Measurements from ENCODE around the gene THAP11. TPM values are rescaled to one million over a fixed set of nuclear protein-coding genes. Genes with fewer than 3 reads are reported as not detected.
"Not testable (repeated sequence)": the region's sequence is repeated elsewhere in the genome, so short reads cannot be mapped to it uniquely, and the experiment has no call there.

THAP11 gene
- total RNA-seq, 2 experiments from 2014 or later = 53.4 to 53.9 TPM

DNA sequence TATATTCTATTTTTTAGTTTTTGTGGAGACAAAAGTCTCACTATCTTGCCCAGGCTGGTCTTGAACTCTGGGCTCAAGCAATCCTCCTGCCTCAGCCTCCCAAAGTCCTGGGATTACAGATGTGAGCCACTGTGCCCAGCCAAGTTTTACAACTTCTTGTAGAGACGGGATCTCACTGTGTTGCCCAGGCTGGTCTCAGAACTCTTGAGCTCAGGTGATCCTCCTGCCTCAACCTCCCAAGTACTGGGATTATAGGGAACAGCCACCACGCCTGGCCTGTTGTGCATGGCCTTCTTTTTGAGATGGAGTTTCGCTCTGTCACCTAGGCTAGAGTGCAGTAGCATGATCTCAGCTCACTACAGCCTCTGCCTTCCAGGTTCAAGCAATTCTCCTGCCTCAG, 11.6 kb downstream of the THAP11 start:
- CTCF ChIA-PET = no interaction called here
- POLR2A ChIA-PET = no interaction called here

DNA sequence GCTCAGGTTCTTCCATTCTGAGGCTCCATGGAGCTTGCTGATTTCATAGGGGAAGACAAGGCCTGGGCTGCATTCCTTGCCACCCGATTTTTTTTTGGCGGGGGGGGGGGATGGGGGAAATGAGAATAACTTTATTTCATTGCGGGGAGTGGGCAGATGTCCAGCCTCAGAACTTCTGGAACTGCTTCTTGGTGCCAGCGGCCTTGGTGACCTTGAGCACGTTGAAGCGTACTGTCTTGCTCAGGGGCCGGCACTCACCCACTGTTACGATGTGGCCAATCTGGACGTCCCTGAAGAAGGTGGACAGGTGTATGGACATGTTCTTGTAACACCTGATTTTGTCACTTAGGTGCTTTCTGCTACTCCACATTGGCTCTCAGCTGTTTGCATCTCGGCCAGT, 13.7 kb downstream of the THAP11 start:
- POLR2A ChIA-PET = interaction anchor here (1.0 kb wide), 1 partner anchor 11 kb away, joined by 5 read pairs; no protein-coding TSS in a partner anchor
- CTCF ChIA-PET = interaction anchor here (1.6 kb wide), 1 partner anchor 39 kb away, joined by 5 read pairs; no protein-coding TSS in a partner anchor

DNA sequence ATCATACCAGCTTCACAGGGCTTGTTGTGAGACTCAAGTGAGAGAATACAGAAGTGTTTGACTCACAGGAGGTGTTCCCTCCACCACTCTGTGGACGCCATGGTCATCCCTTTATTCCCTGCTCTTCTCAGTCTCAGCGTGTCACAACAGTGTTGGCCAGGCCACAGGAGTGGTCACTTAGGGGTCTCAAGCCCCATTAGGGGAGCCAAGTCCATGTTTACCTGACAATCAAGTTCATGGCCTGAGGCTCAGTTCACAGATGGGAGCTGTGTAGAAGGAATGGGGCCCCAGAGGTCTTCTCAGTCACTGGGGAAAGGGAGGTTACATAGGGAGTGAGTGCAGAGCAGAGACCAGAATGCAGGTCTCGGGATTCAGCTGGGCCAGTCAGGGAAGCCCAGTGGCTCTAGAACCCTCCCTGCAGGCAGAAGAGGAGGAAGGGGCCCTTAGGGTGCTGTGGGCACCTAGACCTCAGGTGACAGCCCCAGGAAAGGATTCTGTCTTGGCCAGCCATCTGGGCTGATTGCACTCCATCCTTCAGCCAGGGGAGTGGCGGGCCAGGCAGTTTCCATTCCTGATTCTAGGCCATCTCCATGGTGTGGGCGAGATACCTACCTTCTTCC, 14.9 kb downstream of the THAP11 start:
- ChIA-PET CTCF (interaction anchor here (0.9 kb wide), 1 partner anchor 42 kb away, joined by 4 read pairs; no protein-coding TSS in a partner anchor), POLR2A (no interaction called here)

DNA sequence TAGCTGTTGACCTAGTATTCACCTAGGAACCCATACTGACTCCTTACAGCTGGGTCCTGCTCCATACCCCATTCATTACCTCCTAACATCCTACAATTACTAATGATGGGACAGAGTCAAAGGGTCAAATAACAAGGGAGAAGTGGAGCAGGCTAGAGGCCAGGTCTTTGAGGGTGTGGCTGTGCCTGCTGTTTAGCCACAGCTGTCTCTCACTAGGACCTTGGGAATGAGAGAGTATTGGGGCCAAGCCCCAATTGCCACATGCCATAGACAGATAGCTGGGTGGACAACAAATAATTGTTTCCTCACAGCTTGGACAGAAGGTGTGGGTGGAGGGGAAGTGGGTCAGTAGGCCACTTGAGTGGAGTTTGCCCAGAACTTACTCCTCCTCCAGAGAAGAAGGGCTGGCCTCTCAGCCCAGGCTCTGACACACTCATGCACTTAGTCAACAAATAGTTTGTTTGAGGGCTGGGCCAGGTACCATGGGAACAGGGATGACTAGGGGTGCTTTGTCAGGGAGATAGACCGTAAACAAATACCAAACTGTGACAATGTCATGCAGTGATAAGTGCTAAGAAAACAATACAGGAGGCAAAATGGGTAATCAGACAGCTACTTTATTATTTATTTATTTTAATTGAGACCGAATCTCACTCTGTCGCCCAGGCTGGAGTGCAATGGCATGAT, 15.6 kb downstream of the THAP11 start:
- CTCF ChIA-PET = interaction anchor here (0.9 to 1.1 kb wide), 2 partner anchors 26 to 43 kb away, joined by 4 read pairs; no protein-coding TSS in a partner anchor
- POLR2A ChIA-PET = no interaction called here

- ChIA-PET CTCF (interaction anchor here (0.7 to 1.1 kb wide), 3 partner anchors 25 to 265 kb away, joined by 3 to 4 read pairs (median 4); no protein-coding TSS in a partner anchor), POLR2A (no interaction called here)
Observed at GRCh38 chr16:67858500-67858899, 16.4 kb downstream of the THAP11 start.

DNA sequence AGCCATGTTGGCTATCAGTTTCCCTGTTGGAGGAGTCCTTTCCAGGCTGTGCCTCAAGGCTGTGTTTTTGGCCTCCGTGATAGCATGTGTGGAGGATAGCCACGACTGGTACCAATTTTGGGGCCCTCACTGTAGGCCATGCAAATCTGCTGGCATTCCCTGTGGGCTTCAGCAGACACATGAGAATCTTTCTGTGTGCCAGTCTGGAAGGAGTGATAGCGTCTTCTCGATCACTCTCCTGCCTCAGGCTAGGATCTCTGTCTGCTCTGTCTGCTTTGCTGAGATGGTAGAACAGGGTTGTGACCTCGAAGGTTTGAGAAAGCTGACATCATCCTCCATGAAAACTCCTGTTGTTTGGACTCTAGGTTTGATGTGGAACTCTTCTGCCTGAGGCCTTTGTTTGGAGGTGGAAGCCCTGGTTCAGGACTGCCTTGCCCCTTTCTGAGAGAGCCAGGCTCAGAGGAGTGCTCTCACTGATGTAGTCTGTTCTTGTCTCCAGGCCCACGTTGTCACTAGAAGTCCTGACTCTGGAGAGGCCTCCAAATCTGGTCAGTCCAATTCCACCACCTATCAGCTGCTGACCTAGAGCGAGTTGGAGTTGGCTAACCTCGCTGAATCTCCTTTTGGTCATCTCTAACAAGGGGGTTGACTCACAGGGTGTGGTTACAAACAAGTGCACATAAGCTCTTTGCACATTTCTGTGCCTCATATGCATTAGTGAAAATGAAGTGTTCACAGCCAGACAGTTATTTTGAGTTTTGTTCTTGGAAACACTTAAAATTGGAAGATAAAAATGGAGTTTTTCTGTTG, 18.7 kb downstream of the THAP11 start:
- POLR2A ChIA-PET = no interaction called here
- CTCF ChIA-PET = no interaction called here

DNA sequence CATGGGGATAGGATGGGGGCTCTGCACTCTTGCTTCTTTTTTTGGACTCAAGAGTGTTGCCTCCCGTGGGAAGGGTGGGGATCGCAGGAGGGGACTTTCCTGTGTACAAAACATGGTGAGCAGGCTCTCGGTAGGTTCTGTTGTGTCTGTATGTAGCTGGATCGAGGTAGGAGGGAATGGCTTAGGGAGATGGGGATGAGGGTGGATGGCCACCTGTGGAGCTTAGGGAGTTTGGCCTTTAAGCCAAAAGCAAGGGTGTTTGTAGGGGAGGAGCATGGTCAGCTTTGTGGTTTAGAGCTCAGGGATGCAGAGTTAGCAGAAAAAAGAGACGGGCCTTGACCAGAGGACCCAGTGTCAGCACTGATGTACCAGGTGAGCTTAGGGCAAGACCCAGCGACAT, 19.8 kb downstream of the THAP11 start:
- POLR2A ChIA-PET = interaction anchor here (0.6 kb wide), 1 partner anchor 11 kb away, joined by 3 read pairs; no protein-coding TSS in a partner anchor

DNA sequence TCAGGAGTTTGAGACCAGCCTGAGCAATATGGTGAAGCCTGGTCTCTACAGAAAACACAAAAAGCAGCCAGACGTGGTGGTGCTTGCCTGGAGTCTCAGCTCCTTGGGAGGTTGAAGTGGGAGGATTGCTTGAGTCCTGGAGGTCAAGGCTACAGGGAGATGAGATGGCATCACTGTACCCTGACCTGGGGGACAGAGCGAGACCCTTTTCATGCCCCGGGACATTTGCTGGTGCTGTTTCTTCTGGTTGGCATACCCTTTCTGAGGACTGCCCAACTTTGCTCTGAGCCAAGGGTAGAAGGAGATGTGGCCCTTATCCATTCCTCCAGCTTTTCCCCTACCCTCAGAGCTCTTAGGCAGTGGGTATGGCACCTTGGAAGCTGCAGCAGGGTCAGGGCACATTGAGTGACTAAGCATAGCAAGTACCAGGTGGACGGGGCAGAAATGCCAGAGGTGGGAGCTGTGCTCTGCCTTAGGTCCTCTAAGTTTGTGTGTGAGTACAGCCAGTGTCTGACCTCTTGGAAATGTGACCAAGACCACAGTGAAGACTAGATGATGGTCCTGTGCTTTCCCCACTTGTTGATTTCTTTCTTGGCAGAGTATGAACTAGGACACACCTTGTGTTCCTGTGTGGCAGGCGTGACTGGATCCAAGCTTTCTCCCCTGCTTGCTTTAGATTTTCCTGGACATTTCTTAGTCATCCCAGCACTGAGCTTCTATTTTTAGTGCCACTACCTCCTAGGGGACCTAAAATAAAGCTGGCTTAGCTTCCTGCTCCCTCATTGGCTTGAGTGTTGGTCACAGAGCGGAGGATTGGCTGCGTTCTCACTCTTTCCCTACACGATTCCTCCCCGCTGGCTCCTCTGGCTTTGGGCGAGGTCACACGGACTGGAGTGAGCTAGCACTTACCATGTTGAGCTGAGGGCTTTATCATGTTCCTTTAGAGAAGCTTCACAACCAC, 20.8 kb downstream of the THAP11 start:
- ChIA-PET POLR2A (no interaction called here), CTCF (interaction anchor here (1.0 to 1.2 kb wide), 2 partner anchors 46 to 66 kb away, joined by 4 read pairs; no protein-coding TSS in a partner anchor)

More for the DNA sequence above, 19.8 kb downstream of the THAP11 start:
- CTCF ChIA-PET = interaction anchor here (0.8 to 1.0 kb wide), 3 partner anchors 11 to 67 kb away, joined by 3 to 4 read pairs (median 3); no protein-coding TSS in a partner anchor

GRCh38 chr16:67864044-67864443, 21.9 kb downstream of the THAP11 start:
- POLR2A ChIA-PET = not testable (repeated sequence)
- CTCF ChIA-PET = interaction anchor here (0.7 kb wide), 1 partner anchor 342 kb away, joined by 5 read pairs; no protein-coding TSS in a partner anchor

DNA sequence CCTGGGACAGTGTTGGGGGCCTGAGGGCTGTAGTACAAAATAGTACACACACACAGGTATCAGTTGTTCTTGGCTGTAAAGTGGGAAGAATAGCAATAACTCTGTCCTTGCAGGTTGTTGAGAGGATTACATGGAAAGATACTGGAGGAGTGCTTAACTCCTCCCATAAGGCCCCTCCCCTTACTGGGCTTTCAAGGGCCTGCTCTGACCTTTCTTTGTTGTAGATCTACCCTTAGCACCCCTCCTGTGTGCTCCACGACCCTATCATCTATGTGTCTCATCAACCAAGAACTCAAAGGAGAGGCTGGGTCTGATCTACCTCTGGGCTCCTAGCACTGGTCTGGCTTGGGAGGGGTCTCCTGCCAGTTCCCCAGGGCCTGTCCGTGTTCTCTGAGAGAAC, 22.5 kb downstream of the THAP11 start:
- POLR2A ChIA-PET = no interaction called here
- CTCF ChIA-PET = interaction anchor here (0.7 to 1.0 kb wide), 3 partner anchors 48 to 341 kb away, joined by 3 to 5 read pairs (median 5); no protein-coding TSS in a partner anchor

DNA sequence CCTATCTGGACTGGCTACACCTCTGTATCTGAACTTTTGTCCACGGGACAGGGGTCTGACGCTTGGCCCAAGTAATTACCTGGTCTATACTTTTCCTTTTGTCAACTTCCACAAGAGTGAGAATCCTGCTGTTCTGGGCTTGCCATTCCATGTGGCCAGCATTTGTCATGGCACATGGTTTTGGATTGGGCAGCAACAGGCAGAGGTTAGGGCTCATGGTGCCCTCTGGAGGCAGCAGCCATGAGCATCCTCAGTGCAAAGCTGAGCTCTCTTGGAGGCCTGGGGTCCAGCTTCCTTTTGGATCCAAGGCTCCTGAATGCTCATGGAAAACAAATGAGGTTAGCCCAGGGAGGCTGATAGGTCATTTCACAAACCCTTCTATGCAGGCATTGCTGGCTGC, 23.2 kb downstream of the THAP11 start:
- ChIA-PET CTCF (interaction anchor here (1.0 to 1.8 kb wide), 3 partner anchors 46 to 64 kb away, joined by 3 to 5 read pairs (median 4); no protein-coding TSS in a partner anchor), POLR2A (interaction anchor here (0.6 kb wide), 1 partner anchor 26 kb away, joined by 3 read pairs; no protein-coding TSS in a partner anchor)

GRCh38 chr16:67868290-67868689, 26.2 kb downstream of the THAP11 start:
- POLR2A ChIA-PET = no interaction called here

DNA sequence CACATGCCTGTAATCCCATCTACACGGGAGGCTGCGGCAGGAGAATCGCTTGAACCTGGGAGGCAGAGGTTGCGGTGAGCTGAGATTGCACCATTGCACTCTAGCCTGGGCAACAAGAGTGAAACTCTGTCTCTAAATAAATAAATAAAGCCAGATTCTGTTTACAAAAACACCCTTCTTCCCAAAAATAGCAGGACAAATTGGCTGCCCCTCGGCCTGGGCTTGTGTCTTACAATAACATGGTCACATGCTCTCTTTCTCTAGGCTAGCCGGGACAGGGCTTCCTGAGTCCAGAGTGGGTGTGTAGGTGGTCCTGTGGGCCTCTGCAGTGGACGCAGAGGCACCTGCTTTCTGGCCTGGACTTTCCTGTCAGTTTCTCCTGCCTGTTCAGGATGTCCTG, 27.5 kb downstream of the THAP11 start:
- ChIA-PET CTCF (no interaction called here), POLR2A (interaction anchor here (0.7 kb wide), 1 partner anchor 21 kb away, joined by 3 read pairs; no protein-coding TSS in a partner anchor)

More at GRCh38 chr16:67868290-67868689, 26.2 kb downstream of the THAP11 start:
- CTCF ChIA-PET = interaction anchor here (1.3 kb wide), 1 partner anchor 15 kb away, joined by 4 read pairs; no protein-coding TSS in a partner anchor

- POLR2A ChIA-PET = interaction anchor here (0.6 to 0.8 kb wide), 2 partner anchors 37 to 858 kb away, joined by 3 read pairs; no protein-coding TSS in a partner anchor
- CTCF ChIA-PET = interaction anchor here (0.6 to 1.3 kb wide), 5 partner anchors 12 to 204 kb away, joined by 3 to 6 read pairs (median 4); no protein-coding TSS in a partner anchor
Observed at GRCh38 chr16:67871256-67871655, 29.1 kb downstream of the THAP11 start.

GRCh38 chr16:67872131-67872630, 30.1 kb downstream of the THAP11 start:
- ChIA-PET CTCF (interaction anchor here (0.6 to 1.3 kb wide), 2 partner anchors 12 to 56 kb away, joined by 4 to 6 read pairs; no protein-coding TSS in a partner anchor), POLR2A (interaction anchor here (0.8 kb wide), 1 partner anchor 38 kb away, joined by 3 read pairs; no protein-coding TSS in a partner anchor)

DNA sequence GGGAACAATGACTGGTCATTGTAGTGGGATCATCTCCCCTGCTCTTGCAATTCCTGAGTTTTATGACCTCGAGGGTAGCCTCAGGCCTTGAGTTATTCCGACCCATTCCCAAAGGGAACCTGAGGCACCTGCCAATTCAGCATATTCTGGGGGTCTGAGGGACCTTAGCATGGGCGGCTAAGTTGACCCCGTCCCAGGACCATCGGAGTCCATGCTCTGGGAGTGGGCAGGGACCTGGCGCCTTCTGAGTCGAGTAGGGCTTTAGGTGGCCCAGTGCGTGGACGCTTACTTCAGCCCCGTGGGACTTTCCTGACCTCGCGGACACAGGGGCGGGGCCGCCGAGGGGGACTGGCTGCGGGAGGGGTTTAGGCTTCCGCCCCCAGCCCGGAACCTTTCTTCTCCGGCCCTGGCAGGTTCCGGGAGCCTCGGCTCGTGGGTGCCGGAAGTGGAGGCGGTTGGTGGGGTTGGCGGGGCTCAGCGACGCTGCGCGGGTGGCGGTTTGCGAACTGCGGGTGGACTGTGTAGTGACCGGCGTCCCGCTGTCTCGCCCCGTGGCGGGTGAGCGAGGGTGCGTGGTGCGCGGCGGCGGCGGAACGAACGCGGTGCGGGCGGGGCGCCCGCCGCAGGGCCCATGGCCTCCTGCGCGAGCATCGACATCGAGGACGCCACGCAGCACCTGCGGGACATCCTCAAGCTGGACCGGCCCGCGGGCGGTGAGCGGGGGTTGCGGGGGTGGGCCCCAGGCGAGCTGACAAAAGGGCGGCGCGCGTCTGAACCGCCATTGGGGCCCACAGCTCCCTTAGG, 30.7 kb downstream of the THAP11 start, which contains the start of gene EDC4:
TSS of gene EDC4 (plus strand) at position 422 of the 804 bp plus-strand sequence. CDS start at position 632, 210 bp downstream.
- ChIA-PET CTCF (interaction anchor here (1.1 to 1.7 kb wide), 4 partner anchors 11 to 56 kb away, joined by 3 to 10 read pairs (median 6); no protein-coding TSS in a partner anchor), POLR2A (interaction anchor here (0.6 to 0.8 kb wide), 2 partner anchors 11 to 32 kb away, joined by 3 read pairs; no protein-coding TSS in a partner anchor)
